GM19240 (cell line): ENCODE measurements around the gene ATP6V1G3.
"Not testable (repeated sequence)": the region's sequence is repeated elsewhere in the genome, so short reads cannot be mapped to it uniquely, and the experiment has no call there.

Source experiments
- DNase-seq: peaks from one replicate; pipeline ENCODE4 v3.0.0; 2011; ENCODE audit warnings: low spot score; ENCODE audit not compliant: insufficient read length

The ATP6V1G3 gene

GRCh38 chr1:198540580-198540979 lies at the start of gene ATP6V1G3:
ATP6V1G3 (minus strand) TSS chr1:198540680; CDS start chr1:198540650, 30 bp downstream.
- DNase-seq = no peak

GRCh38 chr1:198588845-198589244 lies 48.4 kb upstream of the ATP6V1G3 start:
- no peak for DNase-seq

- DNase-seq = no peak
Measured at GRCh38 chr1:198584163-198584562, 43.7 kb upstream of the ATP6V1G3 start.

- DNase-seq = not testable (repeated sequence)
Measured at GRCh38 chr1:198583209-198583802, 42.8 kb upstream of the ATP6V1G3 start.

GRCh38 chr1:198577444-198577843 lies 37.0 kb upstream of the ATP6V1G3 start:
- no peak for DNase-seq

GRCh38 chr1:198575798-198576641 lies 35.5 kb upstream of the ATP6V1G3 start:
- no peak for DNase-seq

- no peak for DNase-seq
Measured at GRCh38 chr1:198575292-198575691, 34.8 kb upstream of the ATP6V1G3 start.

- DNase-seq = no peak
Measured at GRCh38 chr1:198574325-198574724, 33.8 kb upstream of the ATP6V1G3 start.

GRCh38 chr1:198564716-198565115 lies 24.2 kb upstream of the ATP6V1G3 start:
- DNase-seq = no peak

GRCh38 chr1:198564157-198564556 lies 23.7 kb upstream of the ATP6V1G3 start:
- DNase-seq = no peak

- DNase-seq = no peak
Measured at GRCh38 chr1:198563583-198563982, 23.1 kb upstream of the ATP6V1G3 start.

- DNase-seq = no peak
Measured at GRCh38 chr1:198560161-198560560, 19.7 kb upstream of the ATP6V1G3 start.

- no peak for DNase-seq
Measured at GRCh38 chr1:198559362-198559761, 18.9 kb upstream of the ATP6V1G3 start.

- DNase-seq = no peak
Measured at GRCh38 chr1:198558402-198558801, 17.9 kb upstream of the ATP6V1G3 start.

GRCh38 chr1:198556971-198557370 lies 16.5 kb upstream of the ATP6V1G3 start:
- no peak for DNase-seq

- no peak for DNase-seq
Measured at GRCh38 chr1:198552668-198553416, 12.4 kb upstream of the ATP6V1G3 start.

- DNase-seq = no peak
Measured at GRCh38 chr1:198550941-198551524, 10.6 kb upstream of the ATP6V1G3 start.

GRCh38 chr1:198549866-198550265 lies 9.4 kb upstream of the ATP6V1G3 start:
- DNase-seq = no peak

- DNase-seq = no peak
Measured at GRCh38 chr1:198548890-198549289, 8.4 kb upstream of the ATP6V1G3 start.

GRCh38 chr1:198545156-198545555 lies 4.7 kb upstream of the ATP6V1G3 start:
- DNase-seq = no peak

- no peak for DNase-seq
Measured at GRCh38 chr1:198544265-198544664, 3.8 kb upstream of the ATP6V1G3 start.
